Gastrocnemius medialis (tissue), 4 donors: ENCODE results near the gene ENAH. TPM values are rescaled to one million over a fixed set of nuclear protein-coding genes. Genes with fewer than 3 reads are reported as not detected.

Experiments used
- ATAC-seq, 2 donors: fragments of 150-250 bp; one replicate each; pipeline ENCODE4 v1.9.1; 2016
- DNase-seq, 2 donors: peaks; one replicate each; pipeline ENCODE4 v3.0.0-alpha.2; 2019
- H3K27ac ChIP-seq, 4 donors: fragments of 200-600 bp; sonication (generic); 1 replicate in 1 of 4; 2 replicates in 3 of 4; pipeline ENCODE4 v1.5.1; 2016 to 2018; ENCODE audit warnings: mild to moderate bottlenecking in 2 of 4, moderate library complexity in 1 of 4
- H3K27me3 ChIP-seq, 3 donors: fragments of 200-600 bp; sonication (generic) in 2 of 3; 1 replicate in 1 of 3; 2 replicates in 2 of 3; pipeline versions ENCODE4 v1.5.1 to v1.6.0; 2016 to 2019; ENCODE audit warnings: mild to moderate bottlenecking in 1 of 3, moderate library complexity in 1 of 3
- H3K36me3 ChIP-seq, 2 donors: fragments of 200-600 bp; sonication (generic) in 1 of 2; one replicate each; pipeline ENCODE4 v1.5.1; 2017 to 2018
- H3K4me1 ChIP-seq, 2 donors: fragments of 200-600 bp; sonication (generic) in 1 of 2; one replicate each; pipeline ENCODE4 v1.5.1; 2016 to 2017; ENCODE audit warnings: mild to moderate bottlenecking in 2 of 2
- H3K4me3 ChIP-seq, 4 donors: fragments of 200-600 bp; sonication (generic) in 3 of 4; 1 replicate in 1 of 4; 2 replicates in 3 of 4; pipeline ENCODE4 v1.5.1; 2016 to 2019; ENCODE audit warnings: mild to moderate bottlenecking in 2 of 4
- H3K9me3 ChIP-seq, 3 donors: fragments of 200-600 bp; sonication (generic) in 2 of 3; 1 replicate in 1 of 3; 2 replicates in 2 of 3; pipeline ENCODE4 v1.5.1; 2016 to 2019
- POLR2A ChIP-seq, 2 donors: fragments of 450-650 bp; IDR thresholded peaks; one replicate each; pipeline ENCODE4 v1.6.1; 2017; ENCODE audit warnings: antibody characterized with exemption in 2 of 2, mild to moderate bottlenecking in 2 of 2, moderate library complexity in 2 of 2
- in situ Hi-C, 4 donors: fragments of 200-750 bp; cut with MboI; loops; one replicate each; pipeline versions ENCODE4 v1.15.0 to v1.8.0; 2017; ENCODE audit warnings: low sequenced_read_pairs in 4 of 4
- intact Hi-C: fragments of 100-400 bp; cut with DNase I; formaldehyde crosslinking; loops from one replicate; pipeline ENCODE4 v1.15.1; 2023; ENCODE audit warnings: low total_unique reads
- total RNA-seq, 4 donors: library from RNA; depleted of rRNA; stranded (reverse); fragments of >200 nt; gene quantifications; one replicate each; pipeline versions ENCODE4 v1.1.0 to v1.2.3, GENCODE V29; 2016
- TF ChIP-seq, protein P1 (sequence below), 5 experiments: fragments of 450-650 bp in 3 of 5; fragments of 200-600 bp in 2 of 5; sonication (generic) in 2 of 5; IDR thresholded peaks in 4 of 5; conservative IDR thresholded peaks in 1 of 5; 1 replicate in 4 of 5; 2 replicates in 1 of 5; pipeline ENCODE4 v1.5.1; 2016 to 2019; ENCODE audit warnings: antibody characterized with exemption in 5 of 5, mild to moderate bottlenecking in 3 of 5, moderate library complexity in 3 of 5

ENAH gene
- total RNA-seq, 4 donors from 2014 or later: 56.1 to 112 (median 62.2) TPM

DNA sequence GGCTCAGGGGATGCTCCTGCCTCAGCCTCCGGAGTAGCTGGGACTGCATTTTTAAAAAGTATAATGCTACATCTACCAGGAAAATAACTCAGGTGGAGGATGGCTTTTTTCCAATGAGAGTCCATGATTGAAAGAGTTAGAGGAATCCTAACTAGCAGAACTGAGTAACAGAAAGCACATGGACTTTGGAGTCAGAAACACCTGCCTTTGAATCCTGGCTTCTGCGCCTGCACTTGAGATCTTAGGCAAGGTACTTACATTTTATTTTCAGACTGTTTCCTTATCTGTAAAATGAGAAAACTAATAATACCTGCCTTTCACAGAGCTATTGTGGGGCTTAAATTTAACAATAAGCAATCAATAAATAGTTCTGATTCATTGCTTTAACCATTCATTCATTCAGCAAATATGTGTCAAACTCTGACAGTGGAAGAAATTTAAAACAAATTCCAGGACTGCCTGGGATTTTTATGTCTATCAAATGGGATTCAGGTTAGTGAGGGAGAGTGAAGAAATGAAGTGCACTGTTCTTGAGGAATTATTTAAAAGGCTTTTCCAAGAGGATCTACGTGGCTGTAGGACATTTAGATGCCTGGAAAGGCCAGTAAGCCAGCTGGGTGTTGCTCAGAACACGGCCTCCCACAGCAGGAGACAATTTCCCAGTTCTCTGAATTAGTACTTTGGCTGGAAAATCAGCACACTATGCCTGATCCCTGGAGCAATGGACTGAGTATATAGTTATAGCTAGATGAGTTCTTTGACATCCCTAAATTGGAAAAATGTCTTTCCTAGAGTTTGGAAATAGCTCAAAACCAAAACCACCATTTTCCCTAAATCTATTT is 212.3 kb downstream of the ENAH start:
- intact Hi-C loops: no loop called here
- in situ Hi-C loops: no loop called here
- Histone ChIP-seq H3K36me3 (no peaks in the 10 kb centered on the region), H3K27ac (no peak overlapping the region), H3K27me3 (no peaks in the 10 kb centered on the region), H3K4me1 (peaks cover 4 to 12% of the 10 kb centered on the region in 2 donors), H3K9me3 (no peaks in the 10 kb centered on the region), H3K4me3 (no peak overlapping the region)
- ATAC-seq (no peak), DNase-seq (no peak)
- TF ChIP-seq, protein P1, sequence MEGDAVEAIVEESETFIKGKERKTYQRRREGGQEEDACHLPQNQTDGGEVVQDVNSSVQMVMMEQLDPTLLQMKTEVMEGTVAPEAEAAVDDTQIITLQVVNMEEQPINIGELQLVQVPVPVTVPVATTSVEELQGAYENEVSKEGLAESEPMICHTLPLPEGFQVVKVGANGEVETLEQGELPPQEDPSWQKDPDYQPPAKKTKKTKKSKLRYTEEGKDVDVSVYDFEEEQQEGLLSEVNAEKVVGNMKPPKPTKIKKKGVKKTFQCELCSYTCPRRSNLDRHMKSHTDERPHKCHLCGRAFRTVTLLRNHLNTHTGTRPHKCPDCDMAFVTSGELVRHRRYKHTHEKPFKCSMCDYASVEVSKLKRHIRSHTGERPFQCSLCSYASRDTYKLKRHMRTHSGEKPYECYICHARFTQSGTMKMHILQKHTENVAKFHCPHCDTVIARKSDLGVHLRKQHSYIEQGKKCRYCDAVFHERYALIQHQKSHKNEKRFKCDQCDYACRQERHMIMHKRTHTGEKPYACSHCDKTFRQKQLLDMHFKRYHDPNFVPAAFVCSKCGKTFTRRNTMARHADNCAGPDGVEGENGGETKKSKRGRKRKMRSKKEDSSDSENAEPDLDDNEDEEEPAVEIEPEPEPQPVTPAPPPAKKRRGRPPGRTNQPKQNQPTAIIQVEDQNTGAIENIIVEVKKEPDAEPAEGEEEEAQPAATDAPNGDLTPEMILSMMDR (IDR thresholded peaks at IDR 0.05 in 4 of 5, conservative IDR thresholded peaks at IDR 0.05 in 1 of 5): no peak
- no peak for TF ChIP-seq POLR2A (IDR thresholded peaks at IDR 0.05)

DNA sequence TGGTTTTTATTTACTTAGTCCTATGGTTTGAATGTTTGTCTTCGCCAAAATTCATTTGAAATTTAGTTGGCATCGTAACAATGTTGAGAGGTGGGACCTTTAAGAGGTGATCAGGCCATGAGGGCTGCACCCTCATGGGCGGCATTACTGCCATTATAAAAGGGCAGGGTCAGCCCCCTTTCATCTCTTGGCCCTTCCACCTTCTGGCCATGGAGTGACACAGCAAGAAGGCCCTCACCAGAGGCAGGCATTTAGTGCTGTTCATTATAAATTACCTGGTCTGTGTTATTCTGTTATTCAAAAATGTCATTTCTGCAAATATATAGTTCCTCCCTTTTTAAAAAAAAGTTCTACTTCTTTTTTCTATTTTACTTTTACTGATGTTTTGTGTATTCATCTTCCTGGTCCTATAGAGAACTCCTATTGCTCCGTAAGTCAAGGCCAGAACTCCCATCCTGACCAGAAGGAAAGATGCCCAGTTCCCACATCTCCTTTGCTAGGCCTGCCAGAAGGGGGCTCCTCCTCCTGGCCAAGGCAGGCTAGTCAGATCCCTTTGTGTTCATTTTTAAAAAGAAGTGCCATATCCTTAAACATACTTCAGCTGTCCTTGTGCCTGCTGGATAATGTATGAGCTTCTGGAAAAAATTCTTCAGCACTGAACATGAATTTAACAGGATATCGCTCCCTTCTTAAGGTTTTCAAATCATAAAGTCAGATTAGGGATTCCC is 215.0 kb downstream of the ENAH start:
- Histone ChIP-seq H3K9me3 (no peaks in the 10 kb centered on the region), H3K36me3 (no peaks in the 10 kb centered on the region), H3K27me3 (no peaks in the 10 kb centered on the region), H3K27ac (no peak overlapping the region), H3K4me3 (no peak overlapping the region), H3K4me1 (no peaks in the 10 kb centered on the region)
- no peak for DNase-seq
- TF ChIP-seq POLR2A (IDR thresholded peaks at IDR 0.05): no peak
- TF ChIP-seq, protein P1 (IDR thresholded peaks at IDR 0.05 in 4 of 5, conservative IDR thresholded peaks at IDR 0.05 in 1 of 5): no peak
- no peak for ATAC-seq
- in situ Hi-C loops: no loop called here
- intact Hi-C loops: no loop called here

Other genes with a start within 250 kb of the ENAH start
- 10 to 100 TPM; 16.5 to 19.8 (median 18.5) TPM for gene LBR, start 225.1 kb downstream of the ENAH start, total RNA-seq
- 100 to 1,000 TPM; 182 to 207 (median 198) TPM for gene SRP9, start 124.7 kb upstream of the ENAH start, total RNA-seq
- gene EPHX1, start 157.0 kb upstream of the ENAH start, total RNA-seq: 100 to 1,000 TPM in 2 of 4 donors, 10 to 100 TPM in 2; 65.7 to 155 (median 108) TPM
- gene TMEM63A, start 229.3 kb upstream of the ENAH start, total RNA-seq: 10 to 100 TPM in 2 of 4 donors, 1 to 10 TPM in 2; 6.3 to 19.5 (median 10.6) TPM
- under 1 TPM in 1 of 4 donors, not detected in 3; 0.97 TPM for gene LEFTY1, start 236.0 kb upstream of the ENAH start, total RNA-seq